Hematopoietic multipotent progenitor cell treated with erythropoietin and hydrocortisone succinate and interleukin-3 and kit ligand, for 8 days (in vitro differentiated cells): Measurements from ENCODE around the gene ITGA11.

Experiments
- DNase-seq: peaks from one replicate; pipeline ENCODE4 v3.0.0-alpha.2; 2015

The ITGA11 gene

GRCh38 chr15:68345481-68345880, 86.5 kb downstream of the ITGA11 start:
- DNase-seq = no peak

- DNase-seq = no peak
Measured at GRCh38 chr15:68344600-68344999, 87.4 kb downstream of the ITGA11 start.

GRCh38 chr15:68343579-68344225, 88.3 kb downstream of the ITGA11 start:
- no peak for DNase-seq

GRCh38 chr15:68341760-68342725, 89.9 kb downstream of the ITGA11 start:
- DNase-seq = no peak

- DNase-seq = no peak
Measured at GRCh38 chr15:68340726-68341671, 91.0 kb downstream of the ITGA11 start.

- DNase-seq = no peak
Measured at GRCh38 chr15:68339481-68339880, 92.5 kb downstream of the ITGA11 start.

GRCh38 chr15:68337826-68338225, 94.1 kb downstream of the ITGA11 start:
- DNase-seq = no peak

GRCh38 chr15:68336516-68336915, 95.4 kb downstream of the ITGA11 start:
- DNase-seq = no peak

GRCh38 chr15:68335655-68336054, 96.3 kb downstream of the ITGA11 start:
- no peak for DNase-seq

GRCh38 chr15:68335251-68335650, 96.7 kb downstream of the ITGA11 start:
- DNase-seq = no peak

- no peak for DNase-seq
Measured at GRCh38 chr15:68334661-68335124, 97.3 kb downstream of the ITGA11 start.

GRCh38 chr15:68333775-68334470, 98.0 kb downstream of the ITGA11 start:
- no peak for DNase-seq

- DNase-seq = no peak
Measured at GRCh38 chr15:68332266-68332665, 99.7 kb downstream of the ITGA11 start.

GRCh38 chr15:68330901-68331300, 101.1 kb downstream of the ITGA11 start:
- no peak for DNase-seq

GRCh38 chr15:68330416-68330815, 101.5 kb downstream of the ITGA11 start:
- no peak for DNase-seq

GRCh38 chr15:68328964-68329363, 103.0 kb downstream of the ITGA11 start:
- DNase-seq = no peak

GRCh38 chr15:68328443-68328842, 103.5 kb downstream of the ITGA11 start:
- no peak for DNase-seq

GRCh38 chr15:68326711-68327354, 105.1 kb downstream of the ITGA11 start:
- DNase-seq = no peak

GRCh38 chr15:68325726-68326125, 106.2 kb downstream of the ITGA11 start:
- DNase-seq = no peak

GRCh38 chr15:68322796-68323195, 109.2 kb downstream of the ITGA11 start:
- no peak for DNase-seq

- no peak for DNase-seq
Measured at GRCh38 chr15:68321229-68321628, 110.7 kb downstream of the ITGA11 start.

- DNase-seq = no peak
Measured at GRCh38 chr15:68319997-68320396, 112.0 kb downstream of the ITGA11 start.
